ENCODE data around the gene ATXN7. TPM values are rescaled to one million over a fixed set of nuclear protein-coding genes. Genes with fewer than 3 reads are reported as not detected.

Gene ATXN7
- total RNA-seq, 1 donor from 2014 or later, result 13.2 TPM

DNA sequence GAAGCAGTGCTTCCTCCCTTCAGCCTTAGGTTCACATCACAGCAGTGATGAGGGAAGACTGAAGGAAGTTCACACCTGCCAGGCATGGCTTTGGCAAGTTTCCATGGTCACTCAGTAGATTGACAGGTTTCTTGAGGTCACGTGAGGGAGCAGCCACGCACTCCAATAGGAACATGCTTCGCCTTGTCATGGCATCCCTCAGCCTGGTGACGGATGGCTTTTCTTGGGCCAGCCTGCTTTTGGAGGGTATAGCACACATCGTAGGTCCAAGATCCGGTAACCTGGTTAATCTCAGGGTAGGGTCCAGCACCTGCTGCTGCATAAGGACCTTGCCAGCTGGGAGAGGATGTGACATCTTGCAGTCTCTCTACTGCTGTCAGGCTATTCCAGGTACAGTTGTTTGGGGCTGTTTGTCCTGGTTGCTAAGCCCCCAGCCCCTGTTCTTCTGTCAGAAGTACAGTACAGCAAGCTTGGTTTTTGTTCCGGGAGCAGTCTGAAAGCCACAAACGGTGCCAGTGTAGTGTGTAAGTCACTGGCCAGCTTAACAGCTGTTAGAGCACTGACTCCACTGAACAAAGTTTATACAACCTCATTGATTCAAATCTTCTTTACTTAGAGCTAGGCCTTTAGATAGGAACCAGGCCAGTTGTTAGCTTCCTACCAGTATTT is 117.3 kb downstream of the ATXN7 start:
- H3K27me3 ChIP-seq, result no peaks in the 10 kb centered on the region
- H3K27ac ChIP-seq, result no peak overlapping the region
- intact Hi-C loops (cut with DNase I), result no loop called here
- H3K4me1 ChIP-seq, result peaks cover 0 to 8% of the 10 kb centered on the region in 2 donors
- H3K36me3 ChIP-seq, result peaks cover 24 to 43% of the 10 kb centered on the region in 2 donors
- no peak overlapping the region for H3K4me3 ChIP-seq
- H3K9me3 ChIP-seq, result no peaks in the 10 kb centered on the region
- TF ChIP-seq, protein P1, sequence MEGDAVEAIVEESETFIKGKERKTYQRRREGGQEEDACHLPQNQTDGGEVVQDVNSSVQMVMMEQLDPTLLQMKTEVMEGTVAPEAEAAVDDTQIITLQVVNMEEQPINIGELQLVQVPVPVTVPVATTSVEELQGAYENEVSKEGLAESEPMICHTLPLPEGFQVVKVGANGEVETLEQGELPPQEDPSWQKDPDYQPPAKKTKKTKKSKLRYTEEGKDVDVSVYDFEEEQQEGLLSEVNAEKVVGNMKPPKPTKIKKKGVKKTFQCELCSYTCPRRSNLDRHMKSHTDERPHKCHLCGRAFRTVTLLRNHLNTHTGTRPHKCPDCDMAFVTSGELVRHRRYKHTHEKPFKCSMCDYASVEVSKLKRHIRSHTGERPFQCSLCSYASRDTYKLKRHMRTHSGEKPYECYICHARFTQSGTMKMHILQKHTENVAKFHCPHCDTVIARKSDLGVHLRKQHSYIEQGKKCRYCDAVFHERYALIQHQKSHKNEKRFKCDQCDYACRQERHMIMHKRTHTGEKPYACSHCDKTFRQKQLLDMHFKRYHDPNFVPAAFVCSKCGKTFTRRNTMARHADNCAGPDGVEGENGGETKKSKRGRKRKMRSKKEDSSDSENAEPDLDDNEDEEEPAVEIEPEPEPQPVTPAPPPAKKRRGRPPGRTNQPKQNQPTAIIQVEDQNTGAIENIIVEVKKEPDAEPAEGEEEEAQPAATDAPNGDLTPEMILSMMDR (IDR thresholded peaks at IDR 0.05), result no peak
- DNase-seq (ENCODE audit: low spot score in 2 of 2), result no peak

DNA sequence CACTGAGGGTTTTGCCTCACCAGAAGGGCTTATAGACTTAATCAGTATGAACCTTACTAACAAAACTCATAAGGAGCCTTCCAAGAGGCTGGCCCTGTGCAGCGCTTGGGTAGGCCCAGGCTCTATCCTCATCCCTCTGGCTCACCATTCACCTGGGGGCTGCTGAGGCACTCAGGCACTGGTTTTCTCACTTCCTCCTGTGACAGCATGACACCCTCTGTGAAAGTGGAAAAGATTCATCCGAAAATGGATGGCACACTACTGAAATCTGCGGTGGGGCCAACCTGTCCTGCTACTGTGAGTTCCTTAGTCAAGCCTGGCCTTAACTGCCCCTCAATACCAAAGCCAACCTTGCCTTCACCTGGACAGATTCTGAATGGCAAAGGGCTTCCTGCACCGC is 118.3 kb downstream of the ATXN7 start:
- no peak overlapping the region for H3K27ac ChIP-seq
- intact Hi-C loops (cut with DNase I), result no loop called here
- H3K27me3 ChIP-seq, result no peaks in the 10 kb centered on the region
- TF ChIP-seq, protein P1 (IDR thresholded peaks at IDR 0.05), result no peak
- peaks cover 24 to 43% of the 10 kb centered on the region in 2 donors for H3K36me3 ChIP-seq
- no peak overlapping the region for H3K4me3 ChIP-seq
- peaks cover 0 to 4% of the 10 kb centered on the region in 2 donors for H3K4me1 ChIP-seq
- no peak for DNase-seq (ENCODE audit: low spot score in 2 of 2)
- no peaks in the 10 kb centered on the region for H3K9me3 ChIP-seq

DNA sequence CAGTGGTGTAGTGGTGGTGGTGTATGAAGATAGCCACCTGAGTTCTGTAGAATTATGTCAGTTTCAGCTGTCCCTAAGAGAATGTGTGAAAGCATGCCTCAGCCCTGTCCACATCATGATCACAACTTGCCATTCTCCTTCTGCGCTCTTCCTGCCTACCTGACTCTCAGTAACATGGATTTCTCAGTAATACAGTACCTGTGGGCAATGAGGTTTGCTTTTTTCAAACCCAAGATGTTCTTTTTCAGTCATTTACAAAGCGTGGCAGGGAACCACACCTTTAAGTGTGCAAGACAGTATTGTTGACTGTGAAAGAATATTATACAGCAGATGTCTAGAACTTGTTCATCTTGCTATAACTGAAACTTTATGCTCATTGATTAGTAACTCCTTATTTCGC is 120.7 kb downstream of the ATXN7 start:
- intact Hi-C loops (cut with DNase I), result no loop called here
- no peak overlapping the region for H3K4me3 ChIP-seq
- H3K9me3 ChIP-seq, result no peaks in the 10 kb centered on the region
- H3K36me3 ChIP-seq, result peaks cover 41 to 64% of the 10 kb centered on the region in 2 donors
- TF ChIP-seq, protein P1 (IDR thresholded peaks at IDR 0.05), result no peak
- H3K27ac ChIP-seq, result no peak overlapping the region
- DNase-seq (ENCODE audit: low spot score in 2 of 2), result no peak
- no peaks in the 10 kb centered on the region for H3K27me3 ChIP-seq
- H3K4me1 ChIP-seq, result no peaks in the 10 kb centered on the region

DNA sequence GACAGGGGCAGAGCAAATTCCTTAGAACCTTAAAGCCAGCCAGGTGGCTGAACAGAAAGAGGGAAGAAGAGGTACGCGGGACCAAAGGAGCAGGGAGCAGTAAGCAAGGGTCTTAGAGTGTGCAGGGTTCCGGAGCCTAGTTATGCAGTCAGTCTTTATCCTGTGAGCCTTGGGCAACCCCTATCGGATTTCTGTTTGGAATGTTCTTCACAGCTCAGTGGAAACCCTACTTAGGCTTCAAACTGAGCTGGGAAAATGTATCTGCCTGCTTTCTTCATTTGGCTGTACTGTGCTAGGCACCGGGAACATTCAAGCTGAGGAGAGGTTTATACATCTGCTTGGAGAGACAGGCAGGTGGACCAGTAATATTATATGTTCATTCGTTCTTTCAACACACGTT is 122.5 kb downstream of the ATXN7 start:
- DNase-seq (ENCODE audit: low spot score in 2 of 2), result no peak

DNA sequence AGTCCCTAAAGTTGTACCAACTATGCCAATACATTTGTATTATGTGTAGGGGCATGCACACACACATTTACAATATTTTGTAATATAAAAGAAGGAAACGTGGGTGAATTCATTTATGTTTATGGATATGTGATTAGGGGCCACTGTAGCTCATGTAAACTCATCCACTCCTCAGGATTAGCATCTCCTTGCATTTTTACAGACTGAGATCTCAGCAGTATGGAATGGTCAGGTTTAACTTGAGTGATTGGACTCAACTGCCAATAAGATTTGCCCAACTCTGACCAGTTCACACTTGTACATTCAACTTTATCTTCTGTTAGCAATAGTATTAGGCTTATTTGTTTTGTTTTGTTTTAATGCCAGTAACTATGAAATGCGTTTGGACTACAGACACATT is 123.2 kb downstream of the ATXN7 start:
- no peaks in the 10 kb centered on the region for H3K4me1 ChIP-seq

More for the DNA sequence above, 122.5 kb downstream of the ATXN7 start:
- H3K4me1 ChIP-seq, result no peaks in the 10 kb centered on the region
- intact Hi-C loops (cut with DNase I), result no loop called here
- no peaks in the 10 kb centered on the region for H3K9me3 ChIP-seq
- H3K36me3 ChIP-seq, result peaks cover 48 to 66% of the 10 kb centered on the region in 2 donors
- H3K4me3 ChIP-seq, result no peak overlapping the region
- H3K27me3 ChIP-seq, result no peaks in the 10 kb centered on the region
- TF ChIP-seq, protein P1 (IDR thresholded peaks at IDR 0.05), result no peak
- no peak overlapping the region for H3K27ac ChIP-seq

More for the DNA sequence above, 123.2 kb downstream of the ATXN7 start:
- no peak overlapping the region for H3K27ac ChIP-seq
- no peak for DNase-seq (ENCODE audit: low spot score in 2 of 2)
- H3K9me3 ChIP-seq, result no peaks in the 10 kb centered on the region
- TF ChIP-seq, protein P1 (IDR thresholded peaks at IDR 0.05), result no peak
- intact Hi-C loops (cut with DNase I), result no loop called here
- no peak overlapping the region for H3K4me3 ChIP-seq
- H3K36me3 ChIP-seq, result peaks cover 48 to 64% of the 10 kb centered on the region in 2 donors
- H3K27me3 ChIP-seq, result no peaks in the 10 kb centered on the region

All from ascending aorta (tissue), 2 donors.